ENCODE measurements around the gene SLC7A9.

DNA sequence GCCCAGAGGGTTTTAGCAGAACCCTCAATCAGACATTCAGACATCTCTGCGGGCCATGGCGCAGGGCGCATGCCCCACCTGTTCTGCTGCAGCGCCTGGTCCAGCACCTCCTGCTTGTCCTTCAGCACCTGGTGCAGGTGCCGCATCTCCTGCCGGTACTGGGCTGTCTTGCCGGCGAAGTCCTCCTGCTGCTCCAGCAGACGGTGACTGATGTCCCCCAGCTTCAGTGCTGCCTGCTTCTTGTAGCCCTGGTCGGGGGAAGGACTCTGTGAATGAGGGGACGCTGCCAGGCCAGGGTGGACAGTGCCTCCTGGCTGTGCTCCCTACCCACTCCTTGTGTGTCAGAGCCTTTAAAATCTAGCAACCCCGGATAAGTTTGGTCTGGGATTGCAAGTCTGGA, 12.2 kb upstream of the SLC7A9 start:
- TF ChIP-seq TAF1 (IDR thresholded peaks at IDR 0.05; ENCODE audit: borderline replicate concordance, low read depth, low read length) (no peak), POLR2A (IDR thresholded peaks at IDR 0.05; ENCODE audit: low read depth, low read length) (no peak)

All from GM12892 (cell line).